GM12874 (cell line): ENCODE data around the gene SATB1.

ENCODE experiments used
- CTCF ChIP-seq: IDR thresholded peaks from 2 replicates; pipeline ENCODE4 v1.5.1; 2011; ENCODE audit warnings: low read depth, mild to moderate bottlenecking, control low read depth, low read length, moderate library complexity; ENCODE audit not compliant: insufficient read depth

SATB1 gene

DNA sequence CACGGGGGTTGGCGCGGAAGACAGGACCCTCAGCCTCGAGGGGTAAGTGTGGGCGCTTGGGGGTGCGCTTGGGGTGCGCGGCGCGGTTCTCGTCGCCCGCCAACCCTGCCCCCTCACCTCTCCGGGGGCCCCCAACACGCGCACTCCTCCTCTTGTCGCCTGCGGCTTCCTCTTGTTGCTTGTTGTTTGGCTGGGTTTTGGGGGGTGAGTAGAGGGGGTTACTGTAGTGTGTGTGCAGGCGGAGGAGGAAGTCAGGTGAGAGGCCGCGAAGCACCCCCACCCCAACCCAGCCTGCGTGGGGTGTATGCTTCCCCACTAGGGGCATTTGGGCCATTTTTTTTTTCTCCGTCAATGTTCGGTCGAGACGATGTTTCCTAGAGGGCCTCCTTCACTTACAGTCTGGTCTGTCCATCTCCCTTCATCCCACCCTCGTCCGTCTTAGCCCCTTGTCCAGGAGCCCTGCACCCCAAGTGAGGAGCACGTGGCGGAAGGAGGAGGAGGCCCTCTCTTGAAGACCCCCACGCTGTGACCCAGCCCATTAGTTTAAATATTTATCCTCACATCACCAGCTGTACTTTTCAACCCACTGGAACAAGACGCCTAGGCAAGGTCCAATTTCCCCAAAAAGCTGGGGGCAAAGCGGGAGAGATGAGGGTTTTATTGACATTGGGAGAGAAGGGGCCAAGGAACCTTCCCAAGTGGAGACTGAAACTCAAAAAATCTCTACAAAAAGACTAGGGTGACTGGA, 20.4 kb upstream of the SATB1 start:
- TF ChIP-seq CTCF: no peak

DNA sequence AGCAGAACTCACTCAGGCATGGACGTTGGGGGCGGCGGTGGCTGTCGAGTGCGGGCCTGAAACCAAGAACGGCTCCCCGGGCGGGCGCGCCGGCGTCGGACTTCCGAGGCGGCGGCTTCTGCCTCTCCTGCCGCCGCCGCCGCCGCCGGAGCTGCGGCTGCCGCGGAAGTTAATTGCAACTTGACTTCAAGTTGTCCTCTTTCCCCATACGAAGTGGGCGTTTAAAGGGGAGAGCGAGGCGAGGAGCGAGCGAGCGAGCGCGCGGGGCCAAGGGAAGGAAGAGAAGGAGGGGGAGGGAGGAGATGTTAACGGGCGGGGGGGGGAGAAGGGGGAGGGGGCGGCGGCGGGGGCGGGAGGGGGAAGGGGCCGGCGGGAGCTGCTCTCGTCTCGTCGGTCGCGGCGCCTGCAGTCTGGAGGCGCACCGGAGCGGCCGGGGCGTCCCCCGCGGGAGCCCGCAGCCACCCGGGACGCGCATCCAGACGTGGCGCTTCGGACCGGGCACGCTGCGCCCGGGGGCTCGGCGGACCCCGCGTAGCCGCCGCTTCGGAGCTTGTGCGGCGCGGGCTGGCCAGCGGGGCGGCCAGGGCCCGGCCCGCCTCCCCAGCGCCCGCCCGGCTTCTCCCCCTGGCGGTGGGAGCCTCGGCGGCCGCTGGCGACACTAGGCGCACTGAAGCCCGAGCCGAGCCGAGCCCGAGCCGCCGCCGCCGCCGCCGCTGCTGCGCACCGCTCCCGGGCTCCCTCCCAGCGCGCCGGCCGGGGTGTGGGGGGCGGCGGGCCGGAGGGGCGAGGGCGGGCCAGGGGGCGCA, 19.7 kb upstream of the SATB1 start:
- peak; percentile 38 for TF ChIP-seq CTCF

DNA sequence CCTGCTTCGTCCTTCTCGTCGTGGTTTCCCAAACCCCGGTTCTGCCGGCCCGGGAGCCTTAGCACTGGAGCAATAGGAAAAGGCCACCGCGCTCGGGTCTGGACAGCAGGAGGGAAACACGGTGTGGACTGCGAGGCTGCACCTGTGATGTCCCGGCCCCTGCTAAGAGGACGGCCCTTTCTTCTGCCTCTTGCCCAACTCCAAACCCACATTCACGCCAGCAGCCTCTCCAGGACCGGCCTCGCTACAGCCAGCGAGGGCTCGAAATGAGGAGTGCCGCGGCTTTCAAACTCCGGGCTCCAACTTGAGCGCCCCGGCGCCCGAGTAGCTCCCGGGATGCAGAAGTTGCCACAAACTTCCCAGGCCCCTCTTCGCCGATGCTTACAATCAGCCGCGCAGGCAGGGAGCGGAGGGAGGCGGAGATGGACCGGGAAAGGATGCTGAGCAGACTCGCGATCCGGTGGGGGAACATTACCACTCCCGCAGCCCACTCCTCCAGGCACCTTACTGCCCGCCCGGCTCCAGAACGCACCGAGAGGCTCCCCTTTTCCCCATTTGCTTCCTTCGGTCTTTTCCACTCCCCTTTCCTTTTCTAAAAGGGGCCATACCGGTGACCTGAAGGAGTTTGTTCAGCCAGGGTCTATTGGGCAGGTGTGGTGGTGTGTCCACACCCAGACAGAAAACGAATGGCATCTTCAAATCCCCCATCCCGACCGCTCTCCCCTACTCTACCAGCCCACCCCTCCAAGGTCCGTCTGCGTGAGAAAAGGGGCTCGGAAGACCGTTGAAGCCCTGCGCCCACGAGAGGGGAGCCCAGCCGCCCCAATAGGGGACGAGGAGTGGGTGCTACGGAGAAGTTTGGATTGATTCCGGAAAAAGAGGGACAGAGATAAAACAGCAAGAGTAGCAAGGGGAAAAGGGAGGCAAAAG, 18.8 kb upstream of the SATB1 start:
- no peak for TF ChIP-seq CTCF

GRCh38 chr3:18442756-18443664, 17.9 kb upstream of the SATB1 start:
- TF ChIP-seq CTCF: no peak

DNA sequence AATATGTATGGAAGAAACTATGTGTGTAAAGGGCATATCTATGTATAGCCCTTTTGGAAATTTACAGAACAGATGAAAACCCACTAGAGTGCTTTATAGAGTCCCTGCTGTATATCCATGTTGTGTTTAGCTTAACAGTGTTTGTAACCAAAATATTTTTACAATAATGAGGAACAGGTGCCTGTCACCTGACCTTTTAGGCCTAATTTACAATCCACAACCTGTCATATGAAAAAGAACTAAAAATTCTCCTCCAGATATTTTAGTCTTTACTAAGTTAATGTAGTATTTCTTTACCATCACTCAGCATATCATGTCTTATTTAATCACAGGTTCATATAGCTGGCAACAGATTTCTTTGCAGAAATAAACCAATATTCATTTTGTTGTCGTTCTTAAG, 16.4 kb upstream of the SATB1 start:
- no peak for TF ChIP-seq CTCF

DNA sequence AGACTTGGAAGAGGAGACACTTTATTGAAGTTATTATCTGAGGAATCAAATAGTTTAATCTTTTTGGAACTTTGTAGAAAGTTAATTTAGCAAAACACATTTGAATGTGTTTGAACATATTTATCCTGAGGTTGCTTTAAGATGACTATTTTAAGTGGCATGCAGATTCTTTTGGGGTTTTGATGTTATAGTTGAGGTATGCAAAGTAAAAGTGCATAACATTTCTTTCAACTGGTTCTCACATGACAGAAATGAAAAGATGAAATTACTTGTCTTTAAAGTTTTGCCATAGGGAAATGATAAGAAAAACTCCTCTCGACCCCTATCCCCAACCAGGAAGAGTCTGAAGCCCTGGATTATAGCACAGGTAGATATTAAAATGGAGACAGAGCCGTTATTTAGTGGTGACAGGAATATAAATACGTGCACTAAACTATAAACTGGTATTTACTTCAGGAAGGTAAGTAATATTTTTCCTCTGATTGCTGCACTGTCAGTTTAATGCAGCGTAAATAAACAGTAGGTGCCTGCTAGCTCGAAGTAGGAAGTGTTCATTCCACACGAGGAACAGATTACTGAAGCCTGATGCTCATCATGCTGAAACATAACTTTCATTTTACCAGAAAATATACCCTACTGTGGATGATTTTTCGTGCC, 15.1 kb upstream of the SATB1 start:
- TF ChIP-seq CTCF: no peak
